ENCODE data around the gene LETM1.

DNA sequence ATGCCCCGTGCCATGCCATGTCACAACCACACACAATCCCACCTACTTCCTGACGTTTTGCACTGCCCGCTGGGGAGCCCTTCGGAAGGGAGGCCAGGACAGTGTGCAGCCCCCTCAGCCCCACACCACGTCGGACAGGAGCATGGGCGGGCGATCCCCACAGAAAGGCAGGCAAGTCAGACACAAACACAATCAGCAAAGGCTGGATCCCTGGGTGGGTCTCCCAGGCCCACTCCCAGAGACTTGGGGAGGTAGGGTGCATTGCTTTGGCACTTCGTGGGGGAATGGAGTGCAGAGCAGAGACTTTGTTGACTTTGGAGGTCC, 14.1 kb downstream of the LETM1 start:
- TF ChIP-seq POLR2AphosphoS5 (IDR thresholded peaks at IDR 0.05), result no peak
- TF ChIP-seq, protein P1, sequence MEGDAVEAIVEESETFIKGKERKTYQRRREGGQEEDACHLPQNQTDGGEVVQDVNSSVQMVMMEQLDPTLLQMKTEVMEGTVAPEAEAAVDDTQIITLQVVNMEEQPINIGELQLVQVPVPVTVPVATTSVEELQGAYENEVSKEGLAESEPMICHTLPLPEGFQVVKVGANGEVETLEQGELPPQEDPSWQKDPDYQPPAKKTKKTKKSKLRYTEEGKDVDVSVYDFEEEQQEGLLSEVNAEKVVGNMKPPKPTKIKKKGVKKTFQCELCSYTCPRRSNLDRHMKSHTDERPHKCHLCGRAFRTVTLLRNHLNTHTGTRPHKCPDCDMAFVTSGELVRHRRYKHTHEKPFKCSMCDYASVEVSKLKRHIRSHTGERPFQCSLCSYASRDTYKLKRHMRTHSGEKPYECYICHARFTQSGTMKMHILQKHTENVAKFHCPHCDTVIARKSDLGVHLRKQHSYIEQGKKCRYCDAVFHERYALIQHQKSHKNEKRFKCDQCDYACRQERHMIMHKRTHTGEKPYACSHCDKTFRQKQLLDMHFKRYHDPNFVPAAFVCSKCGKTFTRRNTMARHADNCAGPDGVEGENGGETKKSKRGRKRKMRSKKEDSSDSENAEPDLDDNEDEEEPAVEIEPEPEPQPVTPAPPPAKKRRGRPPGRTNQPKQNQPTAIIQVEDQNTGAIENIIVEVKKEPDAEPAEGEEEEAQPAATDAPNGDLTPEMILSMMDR (IDR thresholded peaks at IDR 0.05), result no peak
- no peak for TF ChIP-seq POLR2A (IDR thresholded peaks at IDR 0.05)
